Pons (tissue), 1 donor: ENCODE measurements around the gene TMEM178A.
"Not testable (repeated sequence)": the region's sequence is repeated elsewhere in the genome, so short reads cannot be mapped to it uniquely, and the experiment has no call there.

Experiments
- DNase-seq: peaks from one replicate; pipeline ENCODE4 v3.0.0-alpha.2; 2016; ENCODE audit warnings: low spot score

The TMEM178A gene

GRCh38 chr2:39648580-39648979, 17.1 kb upstream of the TMEM178A start:
- no peak for DNase-seq

- DNase-seq: no peak
These were observed 16.2 kb upstream of the TMEM178A start for GRCh38 chr2:39649511-39649910.

DNA sequence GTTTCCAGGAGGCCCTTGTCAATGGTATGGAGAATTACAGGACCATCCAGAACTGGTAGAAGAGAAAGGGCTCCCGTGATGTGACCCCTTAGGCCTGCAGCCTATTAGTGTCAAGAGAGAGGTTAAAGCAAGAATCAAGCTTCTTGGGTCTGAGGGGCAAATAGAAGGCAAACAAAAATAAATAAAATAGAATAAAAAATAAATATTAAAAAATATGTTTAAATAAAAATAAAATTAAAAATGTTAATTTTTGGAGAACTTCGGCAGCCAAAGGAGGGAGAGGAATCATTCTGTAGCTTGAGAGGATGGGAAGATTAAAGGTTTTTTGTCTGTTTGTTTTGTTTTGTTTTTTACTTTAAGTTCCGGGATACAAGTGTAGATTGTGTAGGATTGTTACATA, 15.2 kb upstream of the TMEM178A start:
- DNase-seq: no peak

- DNase-seq: not testable (repeated sequence)
These were observed 9.5 kb upstream of the TMEM178A start for GRCh38 chr2:39656215-39656614.

- no peak for DNase-seq
These were observed 8.3 kb upstream of the TMEM178A start for GRCh38 chr2:39657287-39657937.

- DNase-seq: no peak
These were observed 7.3 kb upstream of the TMEM178A start for GRCh38 chr2:39658371-39658770.

GRCh38 chr2:39659765-39660611, 5.7 kb upstream of the TMEM178A start:
- no peak for DNase-seq

GRCh38 chr2:39660612-39661236, 5.0 kb upstream of the TMEM178A start:
- no peak for DNase-seq

DNA sequence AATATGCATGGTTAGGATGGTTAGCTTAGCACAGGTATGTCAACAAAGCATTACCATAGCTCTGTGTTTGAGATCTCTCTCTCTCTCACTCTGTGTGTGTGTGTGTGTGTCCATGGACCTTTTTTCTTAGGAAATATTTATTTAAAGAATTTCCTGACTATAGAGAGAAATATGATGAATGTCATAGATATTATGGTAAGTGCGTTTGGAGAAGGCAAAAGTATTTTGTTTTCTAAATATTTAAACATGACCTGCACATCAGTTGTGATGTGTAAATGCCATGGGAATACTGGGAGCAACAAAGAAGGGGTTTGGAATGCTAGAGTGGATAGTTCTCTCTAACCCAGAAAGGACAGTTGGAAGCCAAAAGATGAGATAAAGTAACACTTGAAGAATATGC, 3.9 kb upstream of the TMEM178A start:
- no peak for DNase-seq

GRCh38 chr2:39663187-39663930, 2.4 kb upstream of the TMEM178A start:
- DNase-seq: no peak

DNA sequence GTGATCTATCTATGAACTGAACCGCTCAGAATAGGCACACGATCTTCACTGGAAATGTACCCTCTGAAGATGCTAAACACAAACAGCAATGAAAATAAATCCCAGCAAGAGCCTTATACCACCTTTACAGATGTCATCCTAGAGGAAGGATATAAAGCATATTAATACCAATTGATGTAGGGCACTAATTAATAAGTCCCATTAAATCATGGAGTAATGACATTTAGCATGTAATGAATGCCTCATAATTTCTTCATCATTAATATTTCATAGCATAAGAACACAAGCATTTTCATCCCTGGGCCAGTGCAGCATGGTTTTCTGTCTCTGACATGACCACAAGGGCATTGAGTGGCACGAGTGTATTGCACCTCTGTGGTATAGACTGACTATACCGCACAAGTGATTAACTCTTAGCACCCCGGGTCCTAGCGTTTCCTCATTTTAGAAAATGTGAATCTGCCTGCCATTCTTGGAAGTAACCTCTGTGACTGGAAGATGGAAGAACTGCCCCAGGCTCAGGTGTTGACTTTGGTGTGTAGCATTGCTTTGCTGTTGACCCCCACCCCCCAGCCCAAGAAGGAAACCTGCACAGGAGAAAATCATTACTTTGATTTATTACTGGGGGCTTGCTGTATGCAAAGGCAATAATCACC, 1.4 kb upstream of the TMEM178A start:
- no peak for DNase-seq

- DNase-seq: no peak
These were observed 677 bp upstream of the TMEM178A start for GRCh38 chr2:39664888-39665591.

DNA sequence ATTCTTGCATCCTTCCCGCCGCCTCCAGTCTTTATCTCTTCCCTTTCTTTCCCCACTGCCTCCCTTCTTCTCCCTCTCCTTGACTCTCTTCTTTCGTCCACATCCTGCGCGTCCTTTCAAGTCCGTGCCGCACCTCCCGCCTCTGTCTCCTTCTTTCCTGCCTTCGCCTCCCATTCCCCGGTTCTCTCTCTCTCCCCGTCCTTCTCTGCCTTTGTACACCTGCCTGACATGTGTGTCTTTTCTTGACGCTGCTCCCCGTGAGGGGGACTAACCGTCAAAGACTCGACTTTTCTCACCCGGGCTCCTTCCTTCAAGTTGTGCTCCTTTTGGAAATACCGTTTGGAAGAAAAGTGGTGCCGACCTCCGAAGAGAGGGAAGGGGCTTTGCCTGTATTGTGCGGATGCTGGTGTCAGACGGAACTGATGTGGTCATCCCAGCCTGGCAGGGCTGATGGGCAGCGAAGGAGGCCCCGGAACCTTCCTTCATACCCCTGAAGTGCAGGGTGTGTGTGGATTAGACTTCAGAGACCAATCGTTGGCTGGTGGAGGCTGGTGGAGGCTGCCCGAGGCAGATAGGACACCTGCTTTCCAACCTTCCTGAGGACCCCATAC, 879 bp downstream of the TMEM178A start:
- no peak for DNase-seq

GRCh38 chr2:39667104-39667885, 1.6 kb downstream of the TMEM178A start:
- DNase-seq: no peak

DNA sequence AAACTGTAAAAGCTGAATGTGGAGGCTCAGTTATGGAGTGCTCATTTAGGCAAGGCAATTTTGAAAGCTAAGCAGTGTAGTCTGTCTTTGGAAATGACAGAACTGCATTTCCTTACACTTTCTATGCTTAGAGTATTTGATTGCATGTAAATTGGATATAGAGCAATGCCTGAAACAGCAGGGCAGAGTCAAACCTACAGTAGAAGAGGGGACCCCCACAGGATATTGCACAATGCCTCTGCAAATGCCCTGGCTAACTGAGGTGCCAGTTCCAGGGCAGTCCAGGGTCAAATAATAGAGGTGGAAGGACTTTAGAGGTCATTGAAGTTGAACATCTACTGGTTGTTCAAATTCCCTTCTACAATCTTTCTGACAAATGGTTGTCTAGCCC, 2.2 kb downstream of the TMEM178A start:
- no peak for DNase-seq

DNA sequence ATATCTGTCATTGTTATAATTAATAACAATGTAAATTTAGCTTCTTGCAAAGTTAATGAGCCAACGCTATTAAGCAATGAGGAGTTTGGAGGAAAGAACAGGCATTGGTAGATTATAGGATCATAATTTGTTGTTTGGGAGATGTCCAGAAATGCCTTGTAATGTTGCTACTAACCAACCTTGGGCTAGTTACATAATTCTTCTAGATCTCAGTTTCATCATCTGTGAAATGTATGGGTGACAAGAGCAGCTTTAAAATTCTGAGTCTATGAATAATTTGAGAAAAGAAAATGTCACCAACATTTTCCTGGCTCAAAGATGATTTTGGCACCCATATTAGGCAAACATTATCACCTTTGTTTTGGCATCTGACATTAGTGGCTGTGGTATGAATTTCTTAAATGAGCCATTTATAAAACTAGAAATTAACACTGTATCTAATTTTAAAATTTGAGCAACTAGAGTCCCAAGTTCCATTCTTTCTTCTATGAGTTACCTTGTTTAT, 2.9 kb downstream of the TMEM178A start:
- DNase-seq: no peak

GRCh38 chr2:39671604-39672003, 5.9 kb downstream of the TMEM178A start:
- DNase-seq: no peak

GRCh38 chr2:39673018-39673417, 7.3 kb downstream of the TMEM178A start:
- DNase-seq: no peak

GRCh38 chr2:39676342-39676741, 10.6 kb downstream of the TMEM178A start:
- no peak for DNase-seq

DNA sequence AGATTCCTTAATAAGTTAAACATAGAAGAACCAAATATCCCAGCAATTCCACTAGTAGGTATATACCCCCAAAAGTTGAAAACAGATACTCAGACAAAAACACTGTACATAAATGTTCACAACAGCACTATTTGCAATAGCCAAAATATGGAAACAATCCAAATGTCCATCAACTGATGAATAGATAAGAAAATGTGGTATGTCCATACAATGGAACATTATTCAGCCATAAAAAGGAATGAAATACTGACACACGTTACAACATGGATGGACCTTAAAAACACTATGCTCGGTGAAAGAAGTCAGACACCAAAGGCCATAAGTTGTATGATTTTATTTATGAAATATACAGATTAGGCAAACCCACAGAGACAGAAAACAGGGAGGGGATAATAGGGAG, 12.5 kb downstream of the TMEM178A start:
- DNase-seq: no peak
